GM21717 (cell line): ENCODE measurements around the gene FAM13A.
"Not testable (repeated sequence)": the region's sequence is repeated elsewhere in the genome, so short reads cannot be mapped to it uniquely, and the experiment has no call there.

ENCODE experiments used
- ATAC-seq: cut with Tn5 transposase; IDR thresholded peaks from one replicate; pipeline ENCODE4 v1.9.1; 2021; ENCODE audit warnings: mild to moderate bottlenecking, moderate library complexity; ENCODE audit not compliant: unreplicated experiment

FAM13A gene

DNA sequence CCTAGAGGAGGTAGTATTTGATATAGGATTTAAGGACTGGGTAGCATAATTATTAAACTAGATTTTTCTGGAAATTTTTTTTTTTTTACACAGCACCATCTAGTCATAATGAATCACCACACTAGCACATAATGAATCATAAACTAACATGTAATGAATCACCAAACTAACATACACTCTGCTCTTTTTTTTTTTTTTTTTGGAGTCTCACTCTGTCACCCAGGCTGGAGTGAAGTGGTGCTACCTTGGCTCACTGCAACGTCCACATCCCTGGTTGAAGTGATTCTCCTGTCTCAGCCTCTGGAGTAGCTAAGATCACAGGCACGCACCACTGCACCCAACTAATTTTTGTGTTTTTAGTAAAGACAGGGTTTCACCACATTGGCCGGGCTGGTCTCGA lies 92.5 kb downstream of the FAM13A start:
- no peak for ATAC-seq

DNA sequence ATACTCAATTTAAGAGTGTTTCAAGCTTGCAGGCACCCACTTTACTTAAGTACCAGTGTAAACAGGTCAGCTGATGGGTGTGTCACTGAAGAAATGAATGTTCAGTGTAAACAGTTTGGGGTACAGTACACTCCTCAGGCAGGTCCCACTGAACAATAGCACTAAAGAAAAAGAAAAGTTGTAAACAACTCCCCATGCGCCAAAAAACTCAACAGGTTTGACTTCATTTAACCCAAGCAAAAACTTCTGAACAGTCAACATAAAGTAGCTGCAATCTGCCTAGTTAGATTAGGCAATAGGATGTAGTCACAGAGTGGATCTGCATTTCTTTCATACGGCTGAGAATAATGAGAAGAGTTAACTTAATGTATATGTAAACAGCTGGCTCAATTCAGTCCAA lies 93.2 kb downstream of the FAM13A start:
- ATAC-seq, result no peak

DNA sequence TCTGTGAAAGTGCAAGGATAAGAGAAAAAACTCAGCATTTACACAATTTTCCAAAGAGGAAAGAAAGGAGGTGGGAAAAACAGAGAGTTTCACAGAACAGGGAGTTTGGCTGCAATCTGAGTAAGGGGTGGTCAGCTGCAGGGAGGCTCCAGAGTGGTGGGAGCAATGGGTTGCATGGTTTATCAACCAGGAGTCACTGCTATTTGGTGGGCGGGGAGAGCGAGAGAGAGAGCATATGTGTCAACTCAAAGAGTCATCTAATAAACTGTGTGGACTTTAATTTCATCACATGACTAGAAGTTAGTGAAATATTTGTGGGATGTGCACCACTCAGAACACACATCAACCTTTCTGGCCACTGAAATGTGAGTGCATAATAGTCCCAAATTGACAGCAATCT lies 94.6 kb downstream of the FAM13A start:
- no peak for ATAC-seq

DNA sequence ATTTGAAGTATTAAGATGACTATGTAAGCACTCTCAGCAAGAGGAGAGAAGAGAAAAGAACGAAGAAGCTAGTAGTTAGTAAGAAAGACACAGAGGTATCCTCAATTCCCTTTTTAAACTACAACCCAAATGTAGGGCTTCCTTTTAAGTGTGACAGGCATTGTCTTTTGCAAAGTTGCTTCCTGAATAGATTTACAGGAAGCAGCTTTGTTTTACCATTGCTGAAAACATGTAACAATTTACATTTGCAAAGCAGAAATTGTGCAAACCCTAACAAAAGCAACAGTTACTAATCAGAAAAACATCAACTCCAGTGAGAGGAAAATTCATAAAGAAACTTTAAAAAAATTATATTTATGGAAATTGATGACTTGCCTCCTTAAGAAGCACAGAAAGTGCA lies 96.4 kb downstream of the FAM13A start:
- no peak for ATAC-seq

DNA sequence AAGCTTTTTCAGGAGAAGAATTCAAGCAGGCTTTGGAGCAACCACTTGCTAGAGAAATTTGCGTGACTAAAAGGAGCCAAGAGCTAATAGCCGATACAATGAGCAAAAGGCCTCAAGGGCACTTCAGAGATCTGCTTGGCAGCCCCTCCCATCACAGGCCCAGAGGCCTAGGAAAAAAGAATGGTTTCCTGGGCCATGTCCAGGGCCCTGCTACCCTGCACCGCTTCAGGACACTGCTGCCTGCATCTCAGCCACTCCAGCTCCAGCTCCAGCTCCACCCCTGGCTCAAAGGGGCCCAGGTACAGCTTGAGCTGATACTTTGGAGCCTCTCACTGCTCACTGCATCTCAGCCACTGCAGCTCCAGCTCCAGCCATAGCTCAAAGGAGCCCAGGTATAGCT lies 98.9 kb downstream of the FAM13A start:
- no peak for ATAC-seq

DNA sequence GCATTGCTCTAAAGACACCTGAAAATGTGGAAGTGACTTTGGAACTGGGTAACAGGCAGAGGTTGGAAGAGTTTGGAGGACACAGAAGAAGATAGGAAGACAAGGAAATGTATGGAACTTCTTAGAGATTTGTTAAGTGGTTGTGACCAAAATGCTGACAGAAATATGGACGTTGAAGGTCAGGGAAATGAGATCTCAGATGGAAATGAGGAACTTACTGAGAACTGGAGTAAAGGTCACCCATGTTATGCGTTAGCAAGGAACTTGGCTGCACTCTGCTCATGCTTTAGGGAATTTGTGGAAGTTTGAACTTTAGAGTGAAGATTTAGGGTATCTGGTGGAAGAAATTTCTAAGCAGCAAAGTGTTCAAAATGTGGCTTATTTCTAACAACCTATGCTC lies 99.4 kb downstream of the FAM13A start:
- ATAC-seq, result no peak

DNA sequence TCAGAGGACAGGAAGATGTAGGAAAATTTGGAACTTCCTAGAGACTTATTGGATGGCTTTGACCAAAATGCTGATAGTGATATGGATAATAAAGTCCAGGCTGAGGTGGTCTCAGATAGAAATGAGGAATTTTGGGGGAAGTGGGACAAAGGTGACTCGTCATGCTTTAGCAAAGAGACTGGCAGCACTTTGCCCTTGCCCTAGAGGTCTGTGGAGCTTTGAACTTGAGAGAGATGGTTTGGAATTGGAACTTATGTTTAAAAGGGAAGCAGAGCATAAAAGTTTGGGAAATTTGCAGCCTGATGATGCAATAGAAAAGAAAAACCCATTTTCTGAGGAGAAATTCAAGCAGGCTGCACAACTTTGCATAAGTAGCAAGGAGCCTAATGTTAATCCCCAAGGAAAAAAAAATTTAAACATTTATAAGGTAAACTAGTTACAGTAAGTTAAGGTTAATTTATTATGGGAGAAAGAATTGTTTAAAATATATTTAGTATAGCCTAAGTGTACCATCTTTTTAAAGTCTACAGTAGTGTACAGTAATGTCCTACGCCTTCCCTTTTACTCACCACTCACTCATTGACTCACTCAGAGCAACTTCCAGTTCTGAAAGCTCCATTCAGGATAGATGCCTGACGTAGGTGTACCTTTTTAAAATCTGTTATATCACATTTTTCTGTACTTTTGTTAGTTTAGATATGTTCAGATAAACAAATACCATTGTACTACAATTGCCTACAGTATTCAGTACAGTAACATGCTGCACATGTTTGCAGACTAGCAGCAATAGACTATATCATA lies 101.2 kb downstream of the FAM13A start:
- no peak for ATAC-seq

DNA sequence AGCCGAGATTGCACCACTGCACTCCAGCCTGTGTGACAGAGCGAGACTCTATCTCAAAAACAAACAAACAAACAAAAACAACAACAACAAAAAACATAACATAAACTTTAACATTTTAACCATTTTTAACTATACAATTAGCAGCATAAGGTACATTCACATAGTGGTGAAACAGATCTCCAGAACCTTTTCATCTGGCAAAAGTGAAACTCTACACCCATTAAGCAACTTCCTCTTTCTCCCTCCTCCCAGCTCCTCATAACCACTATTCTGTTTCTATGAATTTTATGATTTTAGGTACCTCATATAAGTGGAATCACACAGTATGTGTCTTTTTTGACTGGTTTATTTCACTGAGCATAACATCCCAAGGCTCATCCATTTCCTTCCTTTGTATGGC lies 103.6 kb downstream of the FAM13A start:
- no peak for ATAC-seq

DNA sequence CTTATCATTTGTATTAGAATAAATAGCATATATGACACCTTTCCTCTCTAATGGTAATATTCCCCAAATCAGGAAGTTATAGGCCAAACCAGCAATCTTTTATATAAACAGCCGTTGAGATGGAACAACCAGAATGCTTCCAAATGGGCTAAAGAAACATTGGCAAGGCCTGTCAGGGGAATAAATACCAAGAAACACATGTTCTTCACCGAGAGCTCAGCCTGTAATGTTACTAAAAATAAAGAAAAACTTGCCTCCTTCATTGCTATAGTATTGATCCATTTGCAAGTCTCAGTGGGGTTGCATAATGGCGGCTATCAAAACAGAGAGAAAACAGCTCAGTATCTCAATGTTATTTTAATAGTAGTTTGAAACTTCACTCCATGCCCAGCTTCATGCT lies 104.9 kb downstream of the FAM13A start:
- ATAC-seq, result no peak

DNA sequence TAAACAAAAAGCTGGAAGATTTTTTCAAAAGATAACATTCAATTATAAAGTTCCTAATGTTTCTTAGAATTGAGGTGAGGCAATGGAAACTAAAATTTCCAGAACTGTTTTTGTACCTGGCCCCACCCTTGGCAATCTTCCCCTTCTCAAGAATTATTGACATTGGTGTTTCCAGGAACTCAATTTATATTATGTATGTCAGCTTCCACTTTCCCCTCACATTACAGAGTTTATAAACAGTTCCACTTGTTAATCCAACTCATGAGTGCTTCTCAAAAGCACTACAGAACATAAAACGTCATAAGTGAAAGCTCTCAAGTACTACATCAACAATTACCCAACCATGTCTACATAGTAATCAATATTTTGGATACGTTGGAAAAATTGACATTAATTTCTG lies 107.4 kb downstream of the FAM13A start:
- ATAC-seq, result no peak

DNA sequence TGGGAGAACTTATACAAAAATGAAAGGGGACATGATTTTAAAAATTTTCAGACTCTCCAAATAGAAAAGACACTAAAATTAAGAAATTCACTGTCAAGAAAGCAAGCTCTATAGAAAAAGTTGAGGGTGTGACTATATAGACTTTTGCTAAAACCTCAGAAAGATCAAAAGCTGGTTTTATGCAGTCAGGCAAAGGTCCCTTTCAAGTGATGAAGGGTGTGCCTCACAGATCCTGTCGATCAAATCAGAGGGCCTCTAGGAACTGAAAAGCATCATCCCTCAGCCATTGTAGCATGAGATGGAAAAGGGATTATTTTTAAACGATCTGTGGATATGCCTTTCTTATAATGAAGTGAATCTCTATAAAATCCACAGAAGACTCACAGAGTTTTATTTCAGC lies 116.5 kb downstream of the FAM13A start:
- no peak for ATAC-seq

DNA sequence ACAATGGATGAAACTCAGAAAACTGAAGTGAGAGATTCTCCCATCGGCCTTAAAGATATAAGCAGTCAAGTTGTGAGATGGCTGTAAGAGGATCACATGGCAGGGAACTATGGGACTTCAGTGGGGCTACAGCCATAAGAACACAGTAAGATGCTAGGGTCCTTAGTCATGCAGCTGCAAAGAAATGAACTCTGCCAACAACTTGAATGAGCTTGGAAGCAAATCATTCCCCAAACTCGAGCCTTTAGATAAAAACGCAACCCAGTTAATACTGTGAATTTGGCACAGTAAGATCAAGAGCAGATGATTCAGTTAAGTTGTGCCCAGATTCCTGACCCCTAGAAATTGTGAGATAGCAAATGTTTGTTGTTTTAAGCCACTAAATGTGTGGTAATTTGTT lies 117.3 kb downstream of the FAM13A start:
- no peak for ATAC-seq

DNA sequence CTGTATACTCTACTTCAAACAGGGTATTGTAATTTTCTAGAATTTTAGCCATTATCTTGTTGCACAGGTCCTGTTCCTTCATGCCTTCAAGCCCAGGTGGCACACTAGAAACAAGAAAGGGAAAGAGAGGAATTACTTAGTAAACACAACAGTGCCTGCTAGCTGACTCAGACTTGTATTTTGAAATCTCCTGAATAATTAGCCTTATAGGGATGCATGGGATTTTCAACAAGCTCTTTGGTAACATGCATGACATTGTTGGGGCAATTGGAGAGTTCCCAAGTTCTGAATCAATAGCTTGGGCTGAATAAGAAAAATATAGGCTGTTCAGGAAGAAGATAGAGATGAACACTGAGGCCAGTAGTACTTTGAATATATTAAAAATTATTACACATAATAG lies 118.8 kb downstream of the FAM13A start:
- no peak for ATAC-seq

DNA sequence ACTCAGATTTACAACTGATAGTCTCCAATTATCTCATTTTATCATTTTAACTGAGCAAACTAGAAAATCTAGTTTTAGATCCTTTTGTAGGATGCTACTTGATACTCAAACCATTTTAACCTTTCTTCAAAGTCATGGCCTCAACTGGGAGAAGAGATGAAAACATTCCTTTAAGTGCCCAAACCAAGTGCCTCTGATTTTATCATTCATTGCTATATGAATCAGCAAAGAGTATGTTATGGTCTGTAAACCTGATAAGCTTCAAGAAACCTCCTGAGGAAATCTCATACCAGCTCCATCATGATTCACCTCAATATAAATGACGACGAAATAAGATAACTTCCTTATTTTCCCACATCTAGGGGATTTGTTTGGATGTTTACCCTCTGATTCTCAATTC lies 119.9 kb downstream of the FAM13A start:
- no peak for ATAC-seq

DNA sequence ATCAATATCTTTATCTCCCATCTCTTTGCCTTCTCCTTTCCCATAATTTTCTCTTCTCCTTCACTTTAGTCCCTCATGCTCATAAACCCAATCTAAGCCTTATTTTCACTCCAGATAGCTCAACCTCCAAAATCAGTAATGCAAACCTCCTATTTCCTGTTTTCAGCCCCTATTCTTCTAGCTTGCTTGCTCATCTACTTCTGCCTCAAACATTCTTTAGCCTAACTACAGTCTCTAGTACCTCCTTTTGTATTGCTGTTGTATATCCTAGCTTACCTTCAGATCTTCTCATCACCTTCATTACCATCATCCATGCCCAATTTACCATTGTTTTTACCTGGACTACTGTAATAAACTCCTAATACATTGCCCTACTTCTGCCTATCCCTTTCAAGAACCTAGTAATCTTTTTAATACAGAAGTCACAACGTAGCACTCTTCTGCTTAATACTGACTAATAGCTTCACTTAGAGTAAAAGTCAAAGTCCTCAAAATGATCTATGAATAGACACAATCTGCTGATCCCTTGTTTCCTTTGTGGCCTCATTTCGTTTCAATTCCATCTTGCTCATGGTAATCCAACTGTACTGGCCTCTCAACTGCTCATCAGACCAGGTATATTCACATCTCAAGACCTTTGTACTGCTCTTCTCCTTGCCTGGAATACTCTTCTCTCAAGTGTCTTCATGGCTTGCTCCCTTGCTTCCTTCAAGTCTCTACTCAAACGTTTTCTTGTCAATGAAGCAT lies 123.4 kb downstream of the FAM13A start:
- no peak for ATAC-seq

DNA sequence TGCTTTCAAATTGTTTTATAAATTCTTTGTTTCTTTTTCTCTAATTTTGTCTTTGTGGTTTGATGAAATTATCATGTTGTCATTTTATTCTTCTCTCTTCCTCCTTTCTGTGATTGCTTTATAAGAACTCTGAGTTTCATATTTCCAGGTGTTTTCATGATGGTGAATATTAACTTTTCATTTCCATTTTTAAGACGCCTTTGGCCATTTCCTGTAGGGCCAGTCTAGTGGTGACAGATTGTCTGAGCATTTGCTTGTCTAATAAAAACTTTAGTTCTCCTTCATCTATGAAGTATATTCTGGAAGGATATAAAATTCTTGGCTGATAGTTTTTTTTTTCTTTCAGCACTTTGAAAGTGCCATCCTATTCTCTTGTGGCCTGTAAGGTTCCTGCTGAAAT lies 128.1 kb downstream of the FAM13A start:
- no peak for ATAC-seq

DNA sequence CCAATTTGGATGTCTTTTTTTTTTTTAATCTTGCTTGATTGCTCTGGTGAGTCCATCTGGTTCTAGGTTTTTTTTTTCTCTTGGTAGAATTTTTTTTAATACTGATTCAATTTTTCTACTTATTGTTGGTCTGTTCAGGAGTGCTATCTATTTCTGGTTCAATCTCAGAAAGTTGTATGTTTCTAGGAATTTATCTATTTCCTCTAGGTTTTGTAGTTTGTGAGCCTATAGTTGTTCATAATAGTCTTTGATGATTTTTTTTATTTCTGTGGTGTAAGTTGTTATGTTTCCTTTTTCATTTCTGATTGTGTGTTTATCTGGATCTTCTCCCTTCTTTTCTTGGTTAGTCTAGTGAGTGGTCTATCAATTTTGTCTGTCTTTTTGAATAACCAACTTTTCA lies 129.6 kb downstream of the FAM13A start:
- ATAC-seq, result no peak

DNA sequence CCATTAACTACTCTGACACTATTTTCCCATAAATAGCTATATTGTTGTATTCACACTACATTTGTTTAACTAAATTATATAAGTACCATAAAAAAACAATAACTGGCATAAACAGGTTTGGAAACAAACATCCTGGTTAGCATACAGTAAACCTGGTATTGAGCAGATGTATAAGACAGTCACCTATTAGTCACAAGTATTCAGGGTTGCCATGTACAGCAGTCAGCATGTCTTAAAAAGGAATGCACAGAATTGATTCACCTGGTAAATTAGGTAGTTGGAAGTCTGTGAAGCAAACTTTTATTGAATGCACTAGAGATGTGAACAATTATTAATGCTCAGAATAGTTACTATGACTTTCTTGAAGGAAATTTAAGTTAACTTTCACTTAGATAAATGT lies 137.9 kb downstream of the FAM13A start:
- ATAC-seq, result no peak

DNA sequence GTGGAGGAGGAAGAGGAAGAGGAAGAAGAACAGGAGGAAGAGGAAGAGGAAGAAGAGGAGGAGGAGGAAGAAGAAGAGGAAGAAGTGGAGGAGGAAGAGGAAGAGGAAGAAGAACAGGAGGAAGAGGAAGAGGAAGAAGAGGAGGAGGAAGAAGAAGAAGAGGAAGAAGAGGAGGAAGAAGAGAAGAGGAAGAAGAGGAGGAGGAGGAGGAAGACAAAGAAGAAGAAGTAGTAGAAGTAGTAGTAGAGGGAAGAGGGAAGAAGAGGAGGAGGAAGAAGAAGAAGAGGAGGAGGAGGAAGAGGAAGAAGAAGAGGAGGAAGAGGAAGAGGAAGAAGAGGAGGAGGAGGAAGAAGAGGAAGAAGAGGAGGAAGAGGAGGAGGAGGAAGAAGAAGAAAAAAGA lies 143.8 kb downstream of the FAM13A start:
- not testable (repeated sequence) for ATAC-seq

DNA sequence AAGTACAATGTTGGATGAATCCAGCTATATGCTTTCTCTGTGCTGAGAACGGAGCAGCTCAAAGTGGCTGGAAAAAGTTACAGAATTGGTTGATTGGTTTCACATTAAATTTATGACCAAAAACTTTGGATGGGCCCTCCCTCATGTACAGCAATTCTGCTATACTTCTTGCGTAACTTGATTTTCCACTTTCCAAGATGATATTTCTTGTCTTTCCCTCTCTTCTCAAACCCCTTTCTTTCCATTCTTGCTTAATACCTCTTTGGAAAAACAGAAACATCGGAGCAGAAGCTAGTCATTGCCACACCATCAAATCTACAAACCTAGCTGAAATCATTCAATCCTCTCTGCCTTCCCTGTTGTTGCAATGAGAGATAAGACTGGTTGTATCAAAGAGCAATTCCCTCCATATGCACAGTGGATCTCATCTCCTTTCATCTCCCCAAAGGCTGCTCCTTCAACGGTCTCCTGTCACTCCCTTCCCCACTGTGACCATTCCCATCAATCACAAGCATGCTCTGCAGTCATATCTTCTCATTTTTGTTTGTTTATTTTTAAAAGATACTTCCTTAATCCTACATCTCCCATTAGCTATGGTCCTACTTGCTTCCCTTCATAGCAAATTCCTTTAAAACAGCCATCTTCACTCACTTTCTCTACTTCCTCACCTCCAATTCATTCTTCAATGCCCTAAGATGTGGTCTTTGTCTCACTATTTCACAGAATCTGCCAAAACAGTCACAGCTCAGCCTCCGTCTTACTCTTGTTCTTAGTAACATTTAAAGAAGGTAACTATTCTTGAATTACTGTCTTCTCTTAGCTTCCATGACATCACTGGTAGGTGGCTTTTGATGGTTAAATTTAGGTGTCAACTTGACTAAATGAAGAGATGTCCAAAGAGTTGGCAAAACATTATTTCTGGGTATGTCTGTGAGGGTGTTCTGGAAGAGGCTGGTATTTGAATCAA lies 145.5 kb downstream of the FAM13A start:
- no peak for ATAC-seq

DNA sequence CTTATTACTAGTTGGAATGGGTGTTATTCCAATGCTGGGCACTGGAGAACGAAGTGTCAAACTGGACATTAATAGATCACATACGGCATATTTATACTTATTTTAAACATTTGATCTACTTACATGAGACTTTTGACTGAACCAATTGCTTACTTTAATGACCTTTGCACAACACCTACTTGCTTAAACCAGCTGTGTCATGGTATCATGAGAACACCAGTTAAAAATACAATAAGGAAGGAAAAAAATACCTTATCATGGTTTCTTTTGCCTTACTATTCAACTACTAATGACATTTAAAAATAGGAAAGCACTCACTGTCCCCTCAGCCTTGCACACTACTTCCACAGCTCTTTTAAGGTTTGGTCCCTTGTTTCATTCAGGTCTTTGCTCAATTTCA lies 146.9 kb downstream of the FAM13A start:
- ATAC-seq, result no peak
